GM12891 (cell line): Measurements from ENCODE around the gene ANP32A.

Experiments used
- PAX5 ChIP-seq: IDR thresholded peaks from 2 replicates; pipeline ENCODE4 v1.6.1; 2011; ENCODE audit warnings: low read length, moderate library complexity, mild to moderate bottlenecking; ENCODE audit not compliant: insufficient read depth, severe bottlenecking
- POLR2A ChIP-seq: IDR thresholded peaks from 2 replicates; pipeline ENCODE4 v1.6.1; 2011; ENCODE audit warnings: low read depth, low read length, control low read depth
- POLR2AphosphoS5 ChIP-seq: IDR thresholded peaks from 2 replicates; pipeline ENCODE4 v1.6.1; 2011; ENCODE audit warnings: low read depth, low read length, control low read depth
- SPI1 ChIP-seq: IDR thresholded peaks from 2 replicates; pipeline ENCODE4 v1.6.1; 2011; ENCODE audit warnings: low read depth, low read length, control low read depth
- TAF1 ChIP-seq: IDR thresholded peaks from 2 replicates; pipeline ENCODE4 v1.6.1; 2011; ENCODE audit warnings: low read depth, low read length, control low read depth

GRCh38 chr15:68830141-68830785 lies 9.6 kb upstream of the ANP32A start:
- TF ChIP-seq POLR2A (no peak), SPI1 (no peak), POLR2AphosphoS5 (no peak), TAF1 (no peak), PAX5 (no peak)
